ENCODE measurements around the gene HOXC9. TPM values are rescaled to one million over a fixed set of nuclear protein-coding genes. Genes with fewer than 3 reads are reported as not detected.
"Not testable (repeated sequence)": the region's sequence is repeated elsewhere in the genome, so short reads cannot be mapped to it uniquely, and the experiment has no call there.

HOXC9 gene
- total RNA-seq, 2 donors from 2014 or later: not detected

DNA sequence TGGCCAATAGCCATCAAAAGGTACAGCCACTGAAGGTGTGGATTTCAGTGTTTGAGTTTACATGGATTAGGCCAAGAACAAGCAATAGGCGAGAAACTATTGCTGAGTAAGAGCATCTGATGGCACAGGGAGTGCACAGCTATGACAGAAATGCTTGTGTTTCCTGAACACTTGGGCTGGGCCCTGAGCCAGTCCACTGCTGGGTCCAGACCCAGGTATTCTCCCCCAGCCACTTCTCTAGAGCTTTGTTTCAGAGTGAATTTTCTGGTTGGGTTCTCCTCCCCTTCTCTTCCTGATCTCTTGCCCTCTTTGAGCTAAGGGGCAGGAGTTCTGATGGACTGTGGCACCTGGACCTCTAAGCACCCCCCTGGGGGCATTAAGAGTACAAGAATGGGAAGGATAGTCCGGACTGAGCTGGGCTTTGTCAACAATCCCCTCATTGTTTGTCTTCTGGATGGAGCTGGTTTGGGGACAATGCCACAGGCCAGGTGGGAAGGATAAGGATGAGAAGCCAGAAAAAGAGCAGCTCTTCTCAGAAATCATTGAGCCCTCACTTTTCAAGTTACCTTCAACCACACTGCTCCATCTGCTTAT, 41.2 kb downstream of the HOXC9 start:
- Mint-ChIP-seq H3K4me1 (no peaks in the 10 kb centered on the region), H3K4me3 (no peak overlapping the region), H3K27ac (no peak overlapping the region), H3K27me3 (peaks cover 78% of the 10 kb centered on the region), H3K36me3 (ENCODE audit: low read depth) (no peaks in the 10 kb centered on the region), H3K9me3 (no peaks in the 10 kb centered on the region)
- ATAC-seq (replicated peaks): no peak

- H3K36me3 Mint-ChIP-seq (ENCODE audit: low read depth); H3K4me1 Mint-ChIP-seq; H3K9me3 Mint-ChIP-seq; H3K27ac Mint-ChIP-seq; H3K4me3 Mint-ChIP-seq; ATAC-seq (replicated peaks): not testable (repeated sequence)
- peaks cover 87% of the 10 kb centered on the region for H3K27me3 Mint-ChIP-seq
Measured at GRCh38 chr12:54042033-54042432, 42.1 kb downstream of the HOXC9 start.

DNA sequence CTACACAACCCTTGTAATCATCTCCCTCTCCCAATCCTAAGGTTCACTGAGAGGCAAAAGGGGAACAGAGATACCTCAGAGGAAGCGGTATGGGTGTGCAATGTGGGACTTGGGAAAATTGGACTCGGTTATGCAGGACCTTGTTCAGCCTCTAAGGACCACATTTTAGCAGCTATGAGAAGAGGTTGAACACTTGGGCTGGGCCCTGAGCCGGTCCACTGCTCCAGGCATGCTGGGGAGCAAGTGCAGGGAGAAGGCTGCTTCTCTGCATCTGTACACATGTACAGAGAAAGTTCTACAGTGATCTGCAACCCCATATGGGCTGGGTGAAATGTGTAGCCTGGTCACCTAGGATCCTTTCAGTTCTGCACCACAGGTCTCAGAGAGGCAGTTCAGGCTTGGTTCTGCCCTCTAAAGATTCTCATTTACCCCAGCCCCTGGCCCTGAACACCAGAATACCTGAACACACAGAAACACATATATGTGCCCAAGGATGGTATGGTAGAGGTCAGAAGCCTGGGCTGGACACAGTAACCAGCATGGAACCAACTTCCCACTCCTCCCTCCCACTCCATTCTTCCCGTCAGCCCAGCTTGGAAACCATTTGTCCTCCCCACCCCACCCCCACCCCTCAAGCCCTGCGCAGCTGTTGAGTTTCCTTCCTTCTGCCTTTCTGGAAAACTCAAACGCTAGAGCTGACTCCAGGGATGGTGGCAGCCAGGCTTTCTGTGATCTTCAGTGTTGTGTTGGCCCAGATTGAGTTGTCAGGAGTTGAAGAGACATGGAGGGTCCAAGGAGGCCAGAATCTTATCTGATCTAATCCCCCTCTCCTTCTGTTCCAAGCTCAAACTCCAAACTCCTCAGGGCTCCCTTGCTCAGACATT, 43.3 kb downstream of the HOXC9 start:
- H3K36me3 Mint-ChIP-seq (ENCODE audit: low read depth): no peaks in the 10 kb centered on the region
- H3K4me1 Mint-ChIP-seq: no peaks in the 10 kb centered on the region
- no peak overlapping the region for H3K4me3 Mint-ChIP-seq
- no peak overlapping the region for H3K27ac Mint-ChIP-seq
- H3K27me3 Mint-ChIP-seq: peaks cover 84% of the 10 kb centered on the region
- no peaks in the 10 kb centered on the region for H3K9me3 Mint-ChIP-seq
- no peak for ATAC-seq (replicated peaks)

DNA sequence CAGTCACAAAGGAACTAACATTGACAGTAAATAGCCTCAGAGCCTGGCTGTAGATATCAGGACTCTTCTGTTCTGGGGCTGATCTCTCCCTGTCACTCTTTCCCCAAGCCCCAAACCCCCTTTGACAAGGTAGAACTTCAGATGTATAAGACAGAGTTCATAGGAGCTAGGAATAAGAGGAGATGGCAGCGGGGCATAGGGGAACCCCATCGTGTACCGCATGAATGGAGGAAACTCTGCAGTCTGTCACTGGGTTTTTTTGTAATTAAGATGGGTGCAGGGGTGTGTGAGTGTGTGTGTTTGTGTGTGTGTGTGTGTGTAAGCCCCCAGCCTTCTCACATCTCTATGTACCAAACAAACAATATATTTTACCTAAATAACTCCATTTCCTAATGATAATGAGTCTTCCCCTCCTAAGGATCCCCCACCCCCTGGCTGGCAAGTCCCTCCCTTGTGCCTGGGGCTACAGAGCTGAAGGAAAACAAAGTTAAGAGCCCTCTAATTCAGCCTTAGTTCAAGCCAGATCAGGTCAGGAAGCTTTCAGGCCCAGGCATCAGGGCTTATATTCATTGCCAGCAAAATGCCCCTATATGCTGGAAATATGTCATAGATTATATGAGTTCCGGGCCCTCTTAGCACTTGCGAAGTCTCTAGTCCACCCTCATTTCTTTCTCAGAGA, 44.6 kb downstream of the HOXC9 start:
- Mint-ChIP-seq H3K27ac (no peak overlapping the region), H3K4me3 (no peak overlapping the region), H3K4me1 (no peaks in the 10 kb centered on the region), H3K27me3 (peaks cover 82% of the 10 kb centered on the region), H3K36me3 (ENCODE audit: low read depth) (no peaks in the 10 kb centered on the region), H3K9me3 (no peaks in the 10 kb centered on the region)
- ATAC-seq (replicated peaks): no peak

DNA sequence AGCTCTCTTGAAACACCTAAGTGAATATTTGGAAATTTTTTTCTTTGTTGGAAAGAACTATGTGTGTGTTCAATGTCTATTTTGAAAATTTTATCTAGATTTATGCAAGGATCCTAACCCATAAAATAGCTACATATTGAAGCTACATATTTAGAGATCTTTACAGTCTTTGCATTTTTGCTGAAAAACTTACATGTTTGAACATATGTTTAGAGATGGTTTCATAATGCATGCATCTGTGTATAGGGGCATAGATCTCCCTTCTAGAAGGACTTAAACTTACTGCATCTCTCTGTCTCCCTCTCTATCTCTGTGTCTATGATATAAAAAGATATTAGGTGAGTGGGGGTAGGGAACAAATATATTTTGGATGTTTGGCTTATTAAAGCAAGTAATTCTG, 45.4 kb downstream of the HOXC9 start:
- H3K27ac Mint-ChIP-seq: no peak overlapping the region
- no peaks in the 10 kb centered on the region for H3K36me3 Mint-ChIP-seq (ENCODE audit: low read depth)
- H3K27me3 Mint-ChIP-seq: peaks cover 84% of the 10 kb centered on the region
- no peak overlapping the region for H3K4me3 Mint-ChIP-seq
- H3K9me3 Mint-ChIP-seq: no peaks in the 10 kb centered on the region
- ATAC-seq (replicated peaks): no peak
- no peaks in the 10 kb centered on the region for H3K4me1 Mint-ChIP-seq

- no peak overlapping the region for H3K27ac Mint-ChIP-seq
- no peak for ATAC-seq (replicated peaks)
Measured at GRCh38 chr12:54045868-54046521, 46.0 kb downstream of the HOXC9 start.

GRCh38 chr12:54046809-54047159, 46.8 kb downstream of the HOXC9 start:
- no peak for ATAC-seq (replicated peaks)
- no peaks in the 10 kb centered on the region for H3K9me3 Mint-ChIP-seq
- H3K4me1 Mint-ChIP-seq: peaks cover 3% of the 10 kb centered on the region
- H3K27me3 Mint-ChIP-seq: peaks cover 90% of the 10 kb centered on the region
- H3K27ac Mint-ChIP-seq: no peak overlapping the region
- H3K36me3 Mint-ChIP-seq (ENCODE audit: low read depth): no peaks in the 10 kb centered on the region
- H3K4me3 Mint-ChIP-seq: no peak overlapping the region

More at GRCh38 chr12:54045868-54046521, 46.0 kb downstream of the HOXC9 start:
- H3K9me3 Mint-ChIP-seq: no peaks in the 10 kb centered on the region
- peaks cover 86% of the 10 kb centered on the region for H3K27me3 Mint-ChIP-seq
- no peak overlapping the region for H3K4me3 Mint-ChIP-seq
- no peaks in the 10 kb centered on the region for H3K4me1 Mint-ChIP-seq
- H3K36me3 Mint-ChIP-seq (ENCODE audit: low read depth): no peaks in the 10 kb centered on the region

DNA sequence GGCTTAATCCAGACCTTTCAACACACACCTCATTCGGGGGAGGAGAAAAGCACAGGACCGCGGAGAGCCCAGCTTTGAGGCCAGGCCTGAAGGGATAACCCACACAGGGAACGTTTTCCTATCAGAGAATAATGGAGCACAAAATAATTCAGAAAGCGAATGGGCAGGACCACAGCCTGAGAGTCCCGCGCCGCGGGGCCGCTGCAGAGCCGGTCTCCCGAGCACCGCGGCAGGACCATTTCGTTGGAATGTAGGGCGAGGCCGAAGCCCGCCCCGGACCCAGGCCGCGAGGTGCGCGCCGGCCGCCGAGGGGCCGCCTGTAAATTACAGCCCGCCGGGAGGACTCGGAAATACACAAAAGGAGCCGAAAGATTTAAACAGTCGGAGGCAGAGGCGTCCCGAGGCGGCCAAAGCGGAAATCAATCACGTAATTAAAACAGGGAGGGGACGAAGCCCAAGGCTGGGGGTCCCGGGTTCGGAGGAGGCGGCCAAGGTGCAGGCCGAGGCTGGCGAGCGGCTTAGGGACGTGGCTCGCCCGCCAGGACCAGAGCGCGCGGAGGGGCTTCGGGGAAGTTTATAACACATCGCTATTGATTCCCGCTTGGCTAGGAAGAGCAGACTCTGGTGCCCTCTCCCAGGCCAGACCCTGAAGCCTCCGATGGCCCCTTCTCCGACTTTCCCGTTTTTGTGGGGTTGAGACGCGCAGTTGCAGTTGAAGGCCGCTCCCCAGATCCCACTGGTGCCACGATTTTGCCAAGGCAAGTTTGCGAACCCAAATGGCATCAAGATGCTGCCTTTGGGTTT, 47.4 kb downstream of the HOXC9 start:
- Mint-ChIP-seq H3K9me3 (no peaks in the 10 kb centered on the region), H3K27ac (no peak overlapping the region), H3K36me3 (ENCODE audit: low read depth) (no peaks in the 10 kb centered on the region), H3K4me3 (no peak overlapping the region), H3K27me3 (peaks cover 91% of the 10 kb centered on the region), H3K4me1 (peaks cover 6% of the 10 kb centered on the region)
- ATAC-seq (replicated peaks): no peak

DNA sequence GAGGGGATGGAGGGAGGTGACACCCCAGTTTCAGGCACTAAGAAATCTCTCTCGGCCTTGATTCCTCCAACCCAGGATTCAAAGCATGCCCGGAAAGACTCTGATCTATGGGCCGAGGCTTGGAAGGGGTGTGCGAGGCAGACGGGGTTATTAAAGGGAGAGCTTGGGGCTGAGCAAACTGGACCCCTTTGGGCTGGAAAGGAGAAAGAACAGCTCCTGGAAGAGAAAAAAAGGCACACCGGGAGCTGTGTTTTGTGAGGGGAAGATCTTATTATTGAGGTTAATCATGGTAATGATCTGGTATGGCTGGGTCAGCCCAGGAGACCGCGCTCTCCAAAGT, 48.0 kb downstream of the HOXC9 start:
- Mint-ChIP-seq H3K36me3 (ENCODE audit: low read depth) (no peaks in the 10 kb centered on the region), H3K9me3 (no peaks in the 10 kb centered on the region), H3K27ac (no peak overlapping the region), H3K4me1 (peaks cover 6% of the 10 kb centered on the region), H3K4me3 (no peak overlapping the region), H3K27me3 (peaks cover 91% of the 10 kb centered on the region)
- no peak for ATAC-seq (replicated peaks)

DNA sequence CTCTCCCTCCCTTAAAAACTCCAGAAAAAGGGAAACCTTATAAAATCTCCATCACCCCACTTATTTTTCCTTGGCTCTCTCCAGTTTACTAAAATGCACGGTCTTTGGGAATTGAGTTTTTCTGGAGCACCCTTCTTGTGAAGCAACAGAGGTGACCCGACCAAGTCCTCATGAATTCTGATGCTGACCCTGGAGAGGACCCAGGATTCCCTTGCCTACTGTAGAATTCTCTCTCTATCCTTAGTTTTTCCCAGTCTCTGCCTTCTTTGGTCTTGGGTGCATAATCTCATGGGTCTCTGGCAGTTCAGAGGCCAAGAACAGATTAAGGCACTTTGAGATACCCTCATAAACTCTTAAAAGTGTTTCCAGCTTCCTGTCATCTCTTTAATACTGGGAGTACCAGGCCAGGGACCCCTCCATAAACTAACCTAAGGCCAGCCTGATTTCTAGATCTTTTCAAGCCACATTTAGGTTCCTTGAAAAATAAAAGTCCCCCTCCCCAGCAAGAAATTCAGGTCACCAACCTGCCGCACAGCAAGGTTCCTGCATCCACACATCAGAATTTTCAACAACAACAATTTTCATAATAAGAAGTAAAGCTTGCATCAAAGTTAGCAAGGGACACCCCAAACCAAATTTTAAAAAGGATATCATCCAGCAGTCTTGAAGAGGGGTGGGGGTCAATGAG, 48.6 kb downstream of the HOXC9 start:
- no peaks in the 10 kb centered on the region for H3K36me3 Mint-ChIP-seq (ENCODE audit: low read depth)
- no peak overlapping the region for H3K4me3 Mint-ChIP-seq
- H3K27me3 Mint-ChIP-seq: peaks cover 87% of the 10 kb centered on the region
- ATAC-seq (replicated peaks): no peak
- no peaks in the 10 kb centered on the region for H3K9me3 Mint-ChIP-seq
- no peak overlapping the region for H3K27ac Mint-ChIP-seq
- H3K4me1 Mint-ChIP-seq: peaks cover 6% of the 10 kb centered on the region

DNA sequence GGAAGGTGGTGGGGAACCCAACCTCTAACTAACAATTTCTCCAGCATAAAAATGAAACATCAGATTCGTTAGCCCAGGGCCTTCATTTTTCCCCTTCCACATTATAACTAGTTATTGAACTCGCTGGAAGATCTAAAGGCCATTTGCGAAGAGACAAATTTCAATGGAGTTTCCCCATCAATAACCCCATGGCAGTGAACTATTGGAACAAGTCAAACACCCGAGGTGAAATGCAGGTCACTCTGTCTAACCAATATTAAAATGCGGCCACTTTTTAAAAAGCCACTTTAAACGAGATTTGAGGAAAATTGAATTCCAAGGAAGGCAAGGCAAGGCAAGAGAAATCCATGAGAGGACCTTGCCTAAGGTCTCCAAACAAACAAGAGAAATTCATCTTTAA, 49.1 kb downstream of the HOXC9 start:
- H3K27me3 Mint-ChIP-seq: peaks cover 87% of the 10 kb centered on the region
- H3K4me1 Mint-ChIP-seq: peaks cover 6% of the 10 kb centered on the region
- no peak overlapping the region for H3K4me3 Mint-ChIP-seq
- H3K9me3 Mint-ChIP-seq: no peaks in the 10 kb centered on the region
- ATAC-seq (replicated peaks): no peak
- H3K36me3 Mint-ChIP-seq (ENCODE audit: low read depth): no peaks in the 10 kb centered on the region
- H3K27ac Mint-ChIP-seq: no peak overlapping the region

GRCh38 chr12:54050482-54050810, 50.5 kb downstream of the HOXC9 start:
- ATAC-seq (replicated peaks): no peak
- Mint-ChIP-seq H3K27ac (no peak overlapping the region), H3K4me3 (no peak overlapping the region), H3K4me1 (peaks cover 11% of the 10 kb centered on the region), H3K27me3 (peaks cover 85% of the 10 kb centered on the region), H3K9me3 (no peaks in the 10 kb centered on the region), H3K36me3 (ENCODE audit: low read depth) (no peaks in the 10 kb centered on the region)

GRCh38 chr12:54051026-54051842, 51.3 kb downstream of the HOXC9 start:
- ATAC-seq (replicated peaks): no peak
- Mint-ChIP-seq H3K27me3 (peaks cover 83% of the 10 kb centered on the region), H3K27ac (no peak overlapping the region), H3K4me1 (peaks cover 11% of the 10 kb centered on the region), H3K9me3 (no peaks in the 10 kb centered on the region), H3K36me3 (ENCODE audit: low read depth) (no peaks in the 10 kb centered on the region), H3K4me3 (no peak overlapping the region)

Measured in activated T-helper 17 cell treated with anti-CD3 and anti-CD28 coated beads, Interleukin-2, amount 50 U/mL, for 72 hours (primary cell).